ENCODE data around the gene SLC20A1. TPM values are rescaled to one million over a fixed set of nuclear protein-coding genes. Genes with fewer than 3 reads are reported as not detected.
A peak's percentile ranks its signal among the peaks of the same experiment; 100 is the strongest.

The SLC20A1 gene
- total and polyA plus RNA-seq, 2 of the 4 experiments (the other 2 are of a cell fraction) = 93.6 to 94.1 TPM

DNA sequence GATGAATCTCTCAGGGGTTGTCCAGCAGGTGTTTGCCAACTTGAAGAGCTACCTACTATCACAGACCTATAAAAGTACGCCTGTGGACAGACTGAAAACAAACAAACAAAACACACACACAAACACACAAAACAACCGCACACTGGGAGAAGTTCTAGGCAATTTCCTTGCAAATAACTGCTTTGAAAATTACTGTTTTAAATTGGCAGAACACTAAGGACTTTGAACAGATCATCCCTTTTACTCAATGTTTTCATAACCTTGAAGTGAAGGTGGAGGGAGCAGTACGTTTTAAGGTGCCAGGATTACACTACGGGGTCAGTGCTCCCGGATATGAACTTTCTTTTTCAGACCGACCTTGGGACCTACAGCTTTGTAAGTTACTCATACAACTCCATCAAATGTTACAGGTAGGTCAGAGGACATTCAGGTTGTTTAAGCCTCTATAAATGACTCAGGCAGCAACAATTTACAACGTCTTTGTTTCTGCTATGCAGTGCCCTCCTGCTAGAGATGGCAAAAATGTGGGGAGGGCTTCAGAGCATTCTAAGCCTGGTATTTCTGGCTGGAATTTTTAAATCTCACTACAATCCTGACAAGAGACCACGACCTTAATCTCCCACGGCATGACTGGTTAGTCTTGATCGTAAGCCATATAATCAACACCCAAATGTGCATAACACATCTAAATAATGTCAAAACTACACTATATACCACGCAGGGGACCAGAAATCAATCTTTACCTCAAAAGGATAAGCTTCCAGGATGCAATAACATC is 1.4 kb upstream of the SLC20A1 start:
- dilution Hi-C loops (cut with HindIII; ENCODE audit: low sequenced_read_pairs, unreplicated experiment) = no loop called here
- intact Hi-C loops (cut with micrococcal nuclease) = loop anchor here (2.0 kb wide), 1 partner anchor 44 kb away; no protein-coding TSS in a partner anchor
- CTCF ChIA-PET = interaction anchor here (0.5 to 2.1 kb wide), 4 partner anchors 11 to 82 kb away, joined by 3 to 9 read pairs (median 4); no protein-coding TSS in a partner anchor
- Histone ChIP-seq H3K4ac (ENCODE audit: low read depth, low read length) (peak overlapping the region; percentile 96; the same call in 1 of the 2 replicates), H4K91ac (ENCODE audit: insufficient read depth, low read depth, low read length) (peak overlapping the region; percentile 30; the same call in 1 of the 2 replicates), H2AK9ac (replicated peaks; ENCODE audit: low read depth, low read length, poor library complexity) (no peak overlapping the region), H3K4me3 (ENCODE audit: insufficient read depth, low read depth, low read length) (peak overlapping the region; percentile 91; the same call in 1 of the 2 replicates), H2BK15ac (ENCODE audit: low read depth, low read length) (peak overlapping the region; percentile 73; the same call in 2 of the 3 replicates), H4K5ac (ENCODE audit: low read depth, low read length) (no peak overlapping the region), H3K14ac (replicated peaks; ENCODE audit: low read depth, low read length) (peak overlapping the region; percentile 98), H3K18ac (ENCODE audit: low read depth, low read length) (peak overlapping the region; percentile 11; the same call in 1 of the 2 replicates), H3K56ac (ENCODE audit: extremely low read depth, insufficient read depth, low read length) (peak overlapping the region; percentile 86), H2AFZ (replicated peaks; ENCODE audit: low read length, poor library complexity) (no peak overlapping the region), H3K27me3 (ENCODE audit: control insufficient read depth, insufficient read depth, low read length) (no peaks in the 10 kb centered on the region), H4K20me1 (ENCODE audit: insufficient read depth, low read length) (peaks cover 28% of the 10 kb centered on the region), H3K4me1 (ENCODE audit: control insufficient read depth, insufficient read depth, low read length) (peaks cover 20% of the 10 kb centered on the region), H3K36me3 (ENCODE audit: control insufficient read depth, insufficient read depth, low read length) (peaks cover 9% of the 10 kb centered on the region), H2BK120ac (ENCODE audit: low read depth, low read length) (peak overlapping the region; percentile 80), H3K9ac (ENCODE audit: low read depth, low read length) (peak overlapping the region; percentile 35; the same call in 1 of the 2 replicates), H3K4me2 (ENCODE audit: low read depth, low read length) (peak overlapping the region; percentile 80), H3K23ac (ENCODE audit: low read depth, low read length) (peak overlapping the region; percentile 97), H3K9me3 (ENCODE audit: control insufficient read depth, insufficient read depth, low read length) (no peaks in the 10 kb centered on the region), H2BK5ac (ENCODE audit: low read depth, low read length, poor library complexity, severe bottlenecking) (peak overlapping the region; percentile 48), H2AK5ac (ENCODE audit: low read depth, low read length) (peak overlapping the region; percentile 39), H3K27ac (ENCODE audit: insufficient read depth, low read length) (no peak overlapping the region), H3K9me1 (ENCODE audit: insufficient read depth, low read length) (peaks cover 36% of the 10 kb centered on the region), H4K8ac (ENCODE audit: low read depth in 2 of 2, low read length in 2 of 2) (peak overlapping the region; percentile 65 to 89), H2BK20ac (ENCODE audit: low read depth, low read length) (peak overlapping the region; percentile 86), H3K79me1 (ENCODE audit: low read depth in 1 of 2, low read length in 2 of 2) (peaks cover 16 to 55% of the 10 kb centered on the region in 2 experiments)
- ATAC-seq (ENCODE audit: low read depth) = no peak
- no peak for TF ChIP-seq CEBPB (IDR thresholded peaks at IDR 0.05; ENCODE audit: low read depth, low read length)
- no peak for TF ChIP-seq FOS (IDR thresholded peaks at IDR 0.05; ENCODE audit: low read depth, low read length)
- TF ChIP-seq RFX5 (IDR thresholded peaks at IDR 0.05; ENCODE audit: low read depth, low read length) = no peak
- TF ChIP-seq POLR2A (IDR thresholded peaks at IDR 0.05; ENCODE audit: low read depth, low read length) = no peak; the same call in 1 of the 2 replicates
- TF ChIP-seq MAZ (IDR thresholded peaks at IDR 0.05; ENCODE audit: borderline replicate concordance, low read depth, low read length) = no peak
- TF ChIP-seq, protein P1, sequence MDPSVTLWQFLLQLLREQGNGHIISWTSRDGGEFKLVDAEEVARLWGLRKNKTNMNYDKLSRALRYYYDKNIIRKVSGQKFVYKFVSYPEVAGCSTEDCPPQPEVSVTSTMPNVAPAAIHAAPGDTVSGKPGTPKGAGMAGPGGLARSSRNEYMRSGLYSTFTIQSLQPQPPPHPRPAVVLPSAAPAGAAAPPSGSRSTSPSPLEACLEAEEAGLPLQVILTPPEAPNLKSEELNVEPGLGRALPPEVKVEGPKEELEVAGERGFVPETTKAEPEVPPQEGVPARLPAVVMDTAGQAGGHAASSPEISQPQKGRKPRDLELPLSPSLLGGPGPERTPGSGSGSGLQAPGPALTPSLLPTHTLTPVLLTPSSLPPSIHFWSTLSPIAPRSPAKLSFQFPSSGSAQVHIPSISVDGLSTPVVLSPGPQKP (IDR thresholded peaks at IDR 0.05; ENCODE audit: borderline replicate concordance, low read depth, low read length) = no peak
- no peak for TF ChIP-seq MAFK (IDR thresholded peaks at IDR 0.05; ENCODE audit: low read depth, low read length)
- TF ChIP-seq RCOR1 (IDR thresholded peaks at IDR 0.05; ENCODE audit: insufficient replicate concordance, low read length) = no peak
- TF ChIP-seq RAD21 (IDR thresholded peaks at IDR 0.05; ENCODE audit: low read length) = no peak
- TF ChIP-seq, protein P2, sequence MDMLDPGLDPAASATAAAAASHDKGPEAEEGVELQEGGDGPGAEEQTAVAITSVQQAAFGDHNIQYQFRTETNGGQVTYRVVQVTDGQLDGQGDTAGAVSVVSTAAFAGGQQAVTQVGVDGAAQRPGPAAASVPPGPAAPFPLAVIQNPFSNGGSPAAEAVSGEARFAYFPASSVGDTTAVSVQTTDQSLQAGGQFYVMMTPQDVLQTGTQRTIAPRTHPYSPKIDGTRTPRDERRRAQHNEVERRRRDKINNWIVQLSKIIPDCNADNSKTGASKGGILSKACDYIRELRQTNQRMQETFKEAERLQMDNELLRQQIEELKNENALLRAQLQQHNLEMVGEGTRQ (IDR thresholded peaks at IDR 0.05; ENCODE audit: low read depth, low read length) = no peak
- no peak for TF ChIP-seq SMC3 (IDR thresholded peaks at IDR 0.05; ENCODE audit: low read depth, low read length)
- TF ChIP-seq, protein P3, sequence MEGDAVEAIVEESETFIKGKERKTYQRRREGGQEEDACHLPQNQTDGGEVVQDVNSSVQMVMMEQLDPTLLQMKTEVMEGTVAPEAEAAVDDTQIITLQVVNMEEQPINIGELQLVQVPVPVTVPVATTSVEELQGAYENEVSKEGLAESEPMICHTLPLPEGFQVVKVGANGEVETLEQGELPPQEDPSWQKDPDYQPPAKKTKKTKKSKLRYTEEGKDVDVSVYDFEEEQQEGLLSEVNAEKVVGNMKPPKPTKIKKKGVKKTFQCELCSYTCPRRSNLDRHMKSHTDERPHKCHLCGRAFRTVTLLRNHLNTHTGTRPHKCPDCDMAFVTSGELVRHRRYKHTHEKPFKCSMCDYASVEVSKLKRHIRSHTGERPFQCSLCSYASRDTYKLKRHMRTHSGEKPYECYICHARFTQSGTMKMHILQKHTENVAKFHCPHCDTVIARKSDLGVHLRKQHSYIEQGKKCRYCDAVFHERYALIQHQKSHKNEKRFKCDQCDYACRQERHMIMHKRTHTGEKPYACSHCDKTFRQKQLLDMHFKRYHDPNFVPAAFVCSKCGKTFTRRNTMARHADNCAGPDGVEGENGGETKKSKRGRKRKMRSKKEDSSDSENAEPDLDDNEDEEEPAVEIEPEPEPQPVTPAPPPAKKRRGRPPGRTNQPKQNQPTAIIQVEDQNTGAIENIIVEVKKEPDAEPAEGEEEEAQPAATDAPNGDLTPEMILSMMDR (conservative IDR thresholded peaks at IDR 0.05; ENCODE audit: low read depth, low read length) = no peak
- no peak for TF ChIP-seq CHD1 (IDR thresholded peaks at IDR 0.05; ENCODE audit: low read depth, low read length)
- DNase-seq = no peak
- no TSS peak for BruUV-seq (replicated peaks)
- POLR2A ChIA-PET (ENCODE audit: unreplicated experiment) = interaction anchor here (0.9 kb wide), 1 partner anchor 17 kb away, joined by 13 read pairs; no protein-coding TSS in a partner anchor
- in situ Hi-C loops (cut with MboI; ENCODE audit: low sequenced_read_pairs) = no loop called here
- WGBS, 2 experiments (ENCODE audit: extremely low coverage in 2 of 2, insufficient read length in 1 of 2) = 55% methylated on average over 3 of the region's 11 CpGs; no CpG with 5 or more reads in 1 of the 2 experiments
